ENCODE results near the gene TTC4.

The TTC4 gene

GRCh38 chr1:54699936-54700525 is 15.6 kb upstream of the TTC4 start:
- no peak for TF ChIP-seq CTCF (IDR thresholded peaks at IDR 0.05; ENCODE audit: control insufficient read depth, insufficient read depth, low read depth, low read length, missing control alignments)
- H3K4me3 ChIP-seq (ENCODE audit: control insufficient read depth, low read depth, low read length): no peak overlapping the region
- DNase-seq (ENCODE audit: low read depth): no peak

- DNase-seq (ENCODE audit: low read depth): no peak
- no peak overlapping the region for H3K4me3 ChIP-seq (ENCODE audit: control insufficient read depth, low read depth, low read length)
- no peak for TF ChIP-seq CTCF (IDR thresholded peaks at IDR 0.05; ENCODE audit: control insufficient read depth, insufficient read depth, low read depth, low read length, missing control alignments)
Measured at GRCh38 chr1:54701066-54701465, 14.6 kb upstream of the TTC4 start.

- no peak for TF ChIP-seq CTCF (IDR thresholded peaks at IDR 0.05; ENCODE audit: control insufficient read depth, insufficient read depth, low read depth, low read length, missing control alignments)
- no peak overlapping the region for H3K4me3 ChIP-seq (ENCODE audit: control insufficient read depth, low read depth, low read length)
- DNase-seq (ENCODE audit: low read depth): no peak
Measured at GRCh38 chr1:54701996-54702395, 13.7 kb upstream of the TTC4 start.

DNA sequence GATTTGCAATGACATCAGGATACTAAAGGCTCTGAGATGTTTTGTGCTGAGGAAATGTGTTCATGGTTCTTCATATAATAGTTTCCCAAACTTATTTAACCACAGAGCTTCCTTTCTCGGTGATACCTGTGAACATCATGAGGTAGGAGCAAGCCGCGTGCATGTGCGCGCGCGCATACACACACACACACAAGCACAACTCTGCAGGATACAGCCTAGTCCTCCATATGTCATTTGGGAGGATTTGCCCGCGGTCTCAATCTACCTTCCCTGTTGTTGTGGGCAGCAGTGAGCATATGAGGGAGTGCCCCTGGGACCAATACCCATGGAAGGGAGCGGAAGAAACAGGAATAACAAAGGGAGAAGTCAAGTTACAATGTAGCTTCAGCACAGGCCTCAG is 12.2 kb upstream of the TTC4 start:
- DNase-seq (ENCODE audit: low read depth): no peak
- no peak overlapping the region for H3K4me3 ChIP-seq (ENCODE audit: control insufficient read depth, low read depth, low read length)
- no peak for TF ChIP-seq CTCF (IDR thresholded peaks at IDR 0.05; ENCODE audit: control insufficient read depth, insufficient read depth, low read depth, low read length, missing control alignments)

GRCh38 chr1:54705153-54705552 is 10.5 kb upstream of the TTC4 start:
- no peak overlapping the region for H3K4me3 ChIP-seq (ENCODE audit: control insufficient read depth, low read depth, low read length)
- no peak for DNase-seq (ENCODE audit: low read depth)

DNA sequence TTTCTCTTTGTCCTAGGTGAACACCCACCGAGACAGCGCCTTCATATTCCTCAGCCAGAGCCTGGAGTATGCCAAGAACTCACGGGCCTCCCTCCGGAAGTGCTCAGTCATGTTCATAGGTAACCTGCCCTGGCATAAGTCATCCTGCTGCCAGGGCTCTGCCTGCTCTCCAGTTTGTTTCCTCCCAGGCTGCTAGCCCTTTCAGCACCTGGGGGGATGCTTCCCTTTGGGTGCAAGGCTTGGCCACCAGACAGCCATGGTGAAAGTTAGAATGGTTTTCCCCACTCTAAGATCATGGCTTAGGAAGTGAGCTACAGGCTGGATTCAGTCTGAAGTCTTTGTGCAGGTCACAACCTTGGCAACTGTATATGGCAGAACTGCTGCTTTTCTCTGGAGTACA is 9.2 kb upstream of the TTC4 start:
- H3K4me3 ChIP-seq (ENCODE audit: control insufficient read depth, low read depth, low read length): no peak overlapping the region
- no peak for TF ChIP-seq CTCF (IDR thresholded peaks at IDR 0.05; ENCODE audit: control insufficient read depth, insufficient read depth, low read depth, low read length, missing control alignments)
- DNase-seq (ENCODE audit: low read depth): no peak

More at GRCh38 chr1:54705153-54705552, 10.5 kb upstream of the TTC4 start:
- no peak for TF ChIP-seq CTCF (IDR thresholded peaks at IDR 0.05; ENCODE audit: control insufficient read depth, insufficient read depth, low read depth, low read length, missing control alignments)

GRCh38 chr1:54708385-54708784 is 7.3 kb upstream of the TTC4 start:
- DNase-seq (ENCODE audit: low read depth): no peak
- no peak overlapping the region for H3K4me3 ChIP-seq (ENCODE audit: control insufficient read depth, low read depth, low read length)
- no peak for TF ChIP-seq CTCF (IDR thresholded peaks at IDR 0.05; ENCODE audit: control insufficient read depth, insufficient read depth, low read depth, low read length, missing control alignments)
